Neural cell (in vitro differentiated cells): ENCODE results near the gene CTXN1. TPM values are rescaled to one million over a fixed set of nuclear protein-coding genes. Genes with fewer than 3 reads are reported as not detected.

Source experiments
- H2AFZ ChIP-seq: fragments of 200-600, 300-800 bp; sonication (generic), shearing (Covaris generic); 2 replicates; pipeline ENCODE4 v1.6.0; 2014; ENCODE audit warnings: low read depth, mild to moderate bottlenecking, antibody characterized with exemption, low read length, moderate library complexity
- H3F3A ChIP-seq: fragments of 200-600 bp; shearing (Covaris generic); 2 replicates; pipeline ENCODE4 v1.6.1; 2016; ENCODE audit warnings: mild to moderate bottlenecking, moderate library complexity, mixed read lengths, antibody characterized with exemption, low read length; ENCODE audit not compliant: insufficient read depth, poor library complexity, severe bottlenecking
- H3K27ac ChIP-seq: fragments of 200-600, 300-800 bp; sonication (generic), shearing (Covaris generic); 2 replicates; pipeline ENCODE4 v1.5.1; 2014; ENCODE audit warnings: mild to moderate bottlenecking, low read length, moderate library complexity
- H3K27me3 ChIP-seq: fragments of 300-800, 200-600 bp; sonication (generic), shearing (Covaris generic); 2 replicates; pipeline ENCODE4 v1.6.0; 2014; ENCODE audit warnings: mild to moderate bottlenecking, low read depth, low read length, moderate library complexity; ENCODE audit not compliant: insufficient read depth
- H3K36me3 ChIP-seq: fragments of 300-800, 200-600 bp; sonication (generic), shearing (Covaris generic); 2 replicates; pipeline ENCODE4 v1.5.1; 2014; ENCODE audit warnings: mild to moderate bottlenecking, antibody characterized with exemption, low read length, moderate library complexity; ENCODE audit not compliant: insufficient read depth
- H3K4me2 ChIP-seq: fragments of 300-800, 200-600 bp; sonication (generic), shearing (Covaris generic); 2 replicates; pipeline ENCODE4 v1.6.0; 2014; ENCODE audit warnings: mild to moderate bottlenecking, low read length
- H3K4me3 ChIP-seq: fragments of 300-800, 200-600 bp; sonication (generic), shearing (Covaris generic); 2 replicates; pipeline ENCODE4 v1.5.1; 2014; ENCODE audit warnings: mild to moderate bottlenecking, low read length, moderate library complexity
- H3K79me2 ChIP-seq: fragments of 200-600 bp; shearing (Covaris generic); replicated peaks from 2 replicates; pipeline ENCODE4 v1.6.0; 2014; ENCODE audit warnings: mild to moderate bottlenecking, low read length, moderate library complexity; ENCODE audit not compliant: insufficient read depth
- H3K9ac ChIP-seq: fragments of 300-800, 200-600 bp; sonication (generic), shearing (Covaris generic); 2 replicates; pipeline ENCODE4 v1.6.1; 2016; ENCODE audit warnings: mild to moderate bottlenecking, low read length, mixed read lengths
- H3K9me2 ChIP-seq: fragments of 200-600 bp; shearing (Covaris generic); 2 replicates; pipeline ENCODE4 v1.6.1; 2016; ENCODE audit warnings: mild to moderate bottlenecking, low read length, mixed read lengths; ENCODE audit not compliant: insufficient read depth
- H3K9me3 ChIP-seq: fragments of 200-600, 300-800 bp; sonication (generic), shearing (Covaris generic); 2 replicates; pipeline ENCODE4 v1.6.1; 2016; ENCODE audit warnings: mild to moderate bottlenecking, mixed run types, low read length, moderate library complexity, mixed read lengths
- H4K20me1 ChIP-seq: fragments of 200-600 bp; shearing (Covaris generic); 2 replicates; pipeline ENCODE4 v1.6.1; 2016; ENCODE audit warnings: mild to moderate bottlenecking, mixed run types; ENCODE audit not compliant: insufficient read depth
- CTCF ChIP-seq: fragments of 450-650 bp; IDR thresholded peaks from 2 replicates; pipeline ENCODE4 v1.5.1; 2014; ENCODE audit warnings: antibody characterized with exemption, mild to moderate bottlenecking, moderate library complexity; ENCODE audit not compliant: poor library complexity, severe bottlenecking
- EP300 ChIP-seq: fragments of 450-650 bp; conservative IDR thresholded peaks from 2 replicates; pipeline ENCODE4 v1.6.1; 2014; ENCODE audit warnings: antibody characterized with exemption, mild to moderate bottlenecking, moderate library complexity; ENCODE audit not compliant: poor library complexity, severe bottlenecking
- EZH2 ChIP-seq: fragments of 200-600, 300-800 bp; shearing (Covaris generic), sonication (generic); IDR thresholded peaks from 2 replicates; pipeline ENCODE4 v1.6.1; 2014; ENCODE audit warnings: antibody characterized with exemption, low read length, borderline replicate concordance, mild to moderate bottlenecking; ENCODE audit not compliant: insufficient read depth, poor library complexity, severe bottlenecking
- MXI1 ChIP-seq: fragments of 450-650 bp; conservative IDR thresholded peaks from 2 replicates; pipeline ENCODE4 v1.6.1; 2014; ENCODE audit warnings: antibody characterized with exemption, mild to moderate bottlenecking; ENCODE audit not compliant: poor library complexity, severe bottlenecking
- POLR2AphosphoS5 ChIP-seq: IDR thresholded peaks from 2 replicates; pipeline ENCODE4 v1.6.1; 2012
- RAD21 ChIP-seq: fragments of 450-650 bp; conservative IDR thresholded peaks from 2 replicates; pipeline ENCODE4 v1.6.1; 2014; ENCODE audit warnings: antibody characterized with exemption, mild to moderate bottlenecking, moderate library complexity
- REST ChIP-seq: IDR thresholded peaks from 2 replicates; pipeline ENCODE4 v1.6.1; 2012; ENCODE audit warnings: borderline replicate concordance
- SMC3 ChIP-seq: fragments of 450-650 bp; conservative IDR thresholded peaks from 2 replicates; pipeline ENCODE4 v1.6.1; 2014; ENCODE audit warnings: antibody characterized with exemption, mild to moderate bottlenecking, moderate library complexity; ENCODE audit not compliant: poor library complexity
- TAF1 ChIP-seq: IDR thresholded peaks from 2 replicates; pipeline ENCODE4 v1.6.1; 2012; ENCODE audit warnings: low read depth
- polyA plus RNA-seq: library from polyadenylated mRNA; depleted of rRNA; stranded (reverse); fragments of >200 nt; gene quantifications from 2 replicates; pipeline ENCODE4 v1.2.3, GENCODE V29; 2014

The CTXN1 gene
- polyA plus RNA-seq, 1 donor from 2014 or later: 24.7 TPM

GRCh38 chr19:7908078-7908699 lies 17.7 kb downstream of the CTXN1 start:
- Histone ChIP-seq H3K9ac (no peak overlapping the region), H3K27me3 (no peaks in the 10 kb centered on the region), H3K79me2 (peaks cover 22% of the 10 kb centered on the region), H3K36me3 (no peaks in the 10 kb centered on the region), H3K9me3 (no peaks in the 10 kb centered on the region), H2AFZ (no peak overlapping the region), H3K4me3 (no peak overlapping the region), H3K9me2 (no peaks in the 10 kb centered on the region), H4K20me1 (no peaks in the 10 kb centered on the region), H3K27ac (no peak overlapping the region), H3K4me2 (no peak overlapping the region), H3F3A (no peaks in the 10 kb centered on the region)
- no peak for TF ChIP-seq EZH2
- no peak for TF ChIP-seq MXI1
- no peak for TF ChIP-seq POLR2AphosphoS5

- H3K9me2 ChIP-seq: no peaks in the 10 kb centered on the region
- H3K9me3 ChIP-seq: no peaks in the 10 kb centered on the region
- H3K36me3 ChIP-seq: no peaks in the 10 kb centered on the region
- no peak overlapping the region for H2AFZ ChIP-seq
- no peak overlapping the region for H3K9ac ChIP-seq
- TF ChIP-seq REST: no peak
- TF ChIP-seq SMC3: no peak
- no peak for TF ChIP-seq RAD21
- no peak for TF ChIP-seq EP300
- TF ChIP-seq MXI1: no peak
- TF ChIP-seq CTCF: no peak
- TF ChIP-seq TAF1: no peak
- no peak for TF ChIP-seq EZH2
- no peak for TF ChIP-seq POLR2AphosphoS5
- no peak overlapping the region for H3K4me3 ChIP-seq
- no peaks in the 10 kb centered on the region for H3K27me3 ChIP-seq
- no peaks in the 10 kb centered on the region for H4K20me1 ChIP-seq
- H3K79me2 ChIP-seq: peaks cover 22% of the 10 kb centered on the region
- no peak overlapping the region for H3K4me2 ChIP-seq
- H3F3A ChIP-seq: no peaks in the 10 kb centered on the region
- H3K27ac ChIP-seq: no peak overlapping the region
Observed at GRCh38 chr19:7907544-7907943, 18.4 kb downstream of the CTXN1 start.
